Activated CD8-positive, alpha-beta T cell treated with anti-CD3 and anti-CD28 coated beads, Interleukin-2, amount 10 ng/mL, durations not matched to agents 7 days and 5 days (primary cell): Measurements from ENCODE around the gene HMGA1. TPM values are rescaled to one million over a fixed set of nuclear protein-coding genes. Genes with fewer than 3 reads are reported as not detected.
A peak's percentile ranks its signal among the peaks of the same experiment; 100 is the strongest.
"Not testable (repeated sequence)": the region's sequence is repeated elsewhere in the genome, so short reads cannot be mapped to it uniquely, and the experiment has no call there.

ENCODE experiments used
- ATAC-seq: fragments of 150-1000 bp; cut with Tn5 transposase; one replicate; pipeline ENCODE4 v1.10.0; 2021; ENCODE audit warnings: moderate library complexity
- CTCF ChIA-PET: fragments of 350-600 bp; sonication (Branson Sonifier 250); formaldehyde crosslinking; loops from one replicate; lab custom pipeline; 2021; ENCODE audit warnings: antibody characterized with exemption; lab: Charles Lee
- POLR2A ChIA-PET: fragments of 350-600 bp; sonication (Branson Sonifier 250); formaldehyde crosslinking; loops from one replicate; lab custom pipeline; 2021; ENCODE audit warnings: antibody characterized with exemption; lab: Charles Lee
- DNase-seq: peaks from one replicate; pipeline ENCODE4 v3.0.0-alpha.2; 2020
- H3K27ac Mint-ChIP-seq: one replicate; pipeline ENCODE4 v1.8.0; 2021; ENCODE audit warnings: mild to moderate bottlenecking, mixed read lengths
- H3K27me3 Mint-ChIP-seq: one replicate; pipeline ENCODE4 v1.8.0; 2021; ENCODE audit warnings: low read depth, mixed read lengths
- H3K36me3 Mint-ChIP-seq: one replicate; pipeline ENCODE4 v1.8.0; 2021; ENCODE audit warnings: low read depth, mixed read lengths
- H3K4me1 Mint-ChIP-seq: one replicate; pipeline ENCODE4 v1.8.0; 2021; ENCODE audit warnings: low read depth, mixed read lengths
- H3K4me3 Mint-ChIP-seq: one replicate; pipeline ENCODE4 v1.8.0; 2021; ENCODE audit warnings: mild to moderate bottlenecking, mixed read lengths
- H3K9me3 Mint-ChIP-seq: one replicate; pipeline ENCODE4 v1.8.0; 2022; ENCODE audit warnings: mixed read lengths; ENCODE audit not compliant: insufficient read depth
- total RNA-seq, 2 experiments: library from RNA; stranded (reverse); gene quantifications; one replicate each; pipeline ENCODE4 v1.2.3, GENCODE V29; 2021

HMGA1 gene
- total RNA-seq, 2 experiments from 2014 or later, result 300 to 308 TPM

DNA sequence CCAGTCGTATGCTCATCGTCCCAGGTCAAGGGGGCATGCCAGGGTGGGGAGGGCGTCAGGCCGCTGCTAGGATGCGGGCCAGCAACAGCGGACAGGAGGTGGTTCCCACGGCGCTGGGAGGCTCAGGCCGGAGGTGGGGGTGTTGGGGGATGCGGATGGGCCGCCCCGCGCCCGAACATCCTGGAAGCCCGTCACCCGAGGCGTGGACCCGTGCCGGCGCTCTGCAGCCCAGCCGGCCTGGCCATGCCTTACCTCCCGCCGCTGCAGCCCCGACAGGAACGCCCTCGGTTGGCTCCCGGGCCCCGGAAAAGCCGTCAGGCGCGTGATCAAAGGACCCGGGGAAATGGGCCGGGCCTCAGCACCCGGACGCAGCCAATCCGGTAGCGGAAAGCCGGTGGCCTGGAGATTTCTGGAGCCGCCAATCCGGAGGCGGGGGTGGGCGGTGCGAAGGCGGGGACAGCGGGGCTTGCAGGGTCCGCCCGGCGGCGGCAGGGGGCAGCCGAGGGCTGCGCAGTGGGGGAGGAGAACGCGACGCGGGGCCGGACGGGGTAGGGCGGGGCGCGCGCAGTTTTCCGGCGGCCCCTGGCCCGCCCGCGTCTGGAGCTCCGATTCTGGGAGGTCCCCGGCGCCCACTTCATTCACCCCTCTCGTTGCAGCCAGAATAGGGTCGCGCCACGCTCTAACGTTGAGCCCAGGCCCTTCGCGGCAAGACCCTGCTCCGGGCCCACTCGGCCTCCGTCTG, 12.2 kb downstream of the HMGA1 start, which contains the start of gene SMIM29:
Gene SMIM29, minus strand, starts transcription at position 280 of the 742 bp plus-strand sequence. CDS start 1,215 bp downstream, outside the sequence.
- CTCF ChIA-PET, result interaction anchor here (0.6 to 5.9 kb wide), 43 partner anchors 9 to 891 kb away, joined by 3 to 176 read pairs (median 4); partner anchors contain the start of genes BLTP3A, NUDT3 and RPS10
- H3K27me3 Mint-ChIP-seq, result peaks cover 11% of the 10 kb centered on the region
- POLR2A ChIA-PET, result interaction anchor here (0.6 to 2.5 kb wide), 8 partner anchors 12 to 176 kb away, joined by 3 to 23 read pairs (median 7); partner anchors contain the start of gene HMGA1
- H3K27ac Mint-ChIP-seq, result peak within 1 kb of the TSS; percentile 92
- ATAC-seq, result peak; percentile 92
- H3K4me1 Mint-ChIP-seq, result peaks cover 53% of the 10 kb centered on the region
- H3K36me3 Mint-ChIP-seq, result peaks cover 20% of the 10 kb centered on the region
- H3K4me3 Mint-ChIP-seq, result peak within 1 kb of the TSS; percentile 96
- DNase-seq, result peak; percentile 97
- no peaks in the 10 kb centered on the region for H3K9me3 Mint-ChIP-seq

DNA sequence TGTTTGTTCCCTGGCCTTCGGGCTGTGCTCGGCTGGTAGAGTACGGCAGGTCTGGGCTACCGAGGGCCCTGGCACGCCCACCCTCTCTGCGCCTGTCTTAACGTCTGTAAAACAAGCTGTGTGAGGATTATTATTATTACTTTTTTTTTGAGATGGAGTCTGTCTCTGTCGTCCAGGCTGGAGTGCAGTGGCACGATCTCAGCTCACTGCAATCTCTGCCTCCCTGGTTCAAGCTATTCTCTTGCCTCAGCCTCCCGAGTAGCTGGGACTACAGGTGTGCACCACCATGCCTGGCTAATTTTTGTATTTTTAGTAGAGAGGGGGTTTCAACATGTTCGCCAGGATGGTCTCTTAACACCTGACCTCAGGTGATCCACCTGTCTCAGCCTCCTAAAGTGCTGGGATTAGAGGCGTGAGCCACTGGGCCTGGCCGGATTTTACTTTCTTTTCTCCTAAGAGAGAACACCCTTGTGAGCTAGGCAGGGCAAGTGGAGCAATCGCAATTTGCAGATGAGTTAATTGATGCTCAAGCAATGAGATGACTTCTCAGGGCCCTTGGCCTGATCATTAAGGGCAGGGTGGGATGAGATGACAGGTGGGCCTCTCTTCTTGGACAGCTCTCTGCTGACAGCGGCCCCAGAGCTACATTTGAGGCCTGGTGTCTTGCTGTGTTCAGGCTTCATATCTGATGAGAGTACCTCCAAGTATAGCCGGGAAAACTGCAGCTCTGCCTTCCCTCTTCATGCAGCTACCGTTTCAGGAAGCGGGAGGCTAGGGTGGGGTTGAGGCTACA, 13.0 kb downstream of the HMGA1 start:
- CTCF ChIA-PET, result interaction anchor here (0.6 to 5.9 kb wide), 41 partner anchors 10 to 890 kb away, joined by 3 to 176 read pairs (median 4); partner anchors contain the start of genes BLTP3A, NUDT3 and RPS10
- peaks cover 48% of the 10 kb centered on the region for H3K4me1 Mint-ChIP-seq

DNA sequence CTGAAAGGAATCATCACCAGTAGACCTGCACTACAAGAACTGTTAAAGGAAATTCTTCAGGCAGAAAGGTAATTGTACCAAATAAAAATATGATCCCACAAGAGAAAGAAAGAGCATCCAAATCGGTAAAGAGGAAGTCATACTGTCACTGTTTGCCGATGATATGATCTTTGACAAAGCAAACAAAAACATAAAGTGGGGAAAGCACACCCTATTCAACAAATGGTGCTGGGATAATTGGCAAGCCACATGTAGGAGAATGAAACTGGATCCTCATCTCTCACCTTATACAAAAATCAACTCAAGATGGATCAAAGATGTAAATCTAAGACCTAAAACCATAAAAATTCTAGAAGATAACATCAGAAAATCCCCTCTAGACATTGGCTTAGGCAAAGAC, 15.7 kb downstream of the HMGA1 start:
- POLR2A ChIA-PET, H3K27ac Mint-ChIP-seq, ATAC-seq, H3K36me3 Mint-ChIP-seq, H3K9me3 Mint-ChIP-seq, DNase-seq, H3K4me3 Mint-ChIP-seq: not testable (repeated sequence)
- Mint-ChIP-seq H3K4me1 (peaks cover 28% of the 10 kb centered on the region), H3K27me3 (peaks cover 11% of the 10 kb centered on the region)
- CTCF ChIA-PET, result interaction anchor here (0.6 kb wide), 1 partner anchor 163 kb away, joined by 3 read pairs; no protein-coding TSS in a partner anchor

More for the DNA sequence above, 13.0 kb downstream of the HMGA1 start:
- Mint-ChIP-seq H3K27me3 (peaks cover 11% of the 10 kb centered on the region), H3K27ac (peak overlapping the region; percentile 92), H3K4me3 (peak overlapping the region; percentile 96), H3K36me3 (peaks cover 14% of the 10 kb centered on the region), H3K9me3 (no peaks in the 10 kb centered on the region)
- ATAC-seq (no peak), DNase-seq (no peak)
- POLR2A ChIA-PET, result interaction anchor here (0.7 to 2.5 kb wide), 7 partner anchors 13 to 175 kb away, joined by 4 to 23 read pairs (median 6); partner anchors contain the start of gene HMGA1

DNA sequence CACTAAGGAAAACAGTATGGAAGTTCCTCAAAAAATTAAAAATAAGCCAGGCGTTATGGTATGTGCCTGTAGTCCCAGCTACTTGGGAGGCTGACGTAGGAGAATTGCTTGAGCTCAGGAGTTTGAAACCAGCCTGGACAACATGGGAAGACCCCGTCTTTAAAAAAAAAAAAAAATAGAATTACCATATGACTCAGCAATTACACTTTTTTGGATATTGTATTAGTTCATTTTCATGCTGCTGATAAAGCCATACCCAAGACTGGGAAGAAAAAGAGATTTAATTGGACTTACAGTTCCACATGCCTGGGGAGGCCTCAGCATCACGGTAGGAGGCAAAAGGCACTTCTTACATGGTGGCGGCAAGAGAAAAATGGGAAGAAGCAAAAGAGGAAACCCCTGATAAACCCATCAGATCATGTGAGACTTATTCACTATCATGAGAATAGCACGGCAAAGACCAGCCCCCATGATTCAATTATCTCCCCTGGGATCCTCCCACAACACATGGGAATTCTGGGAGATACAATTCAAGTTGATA, 22.9 kb downstream of the HMGA1 start:
- Mint-ChIP-seq H3K27ac (no peak overlapping the region), H3K36me3 (no peaks in the 10 kb centered on the region), H3K9me3 (no peaks in the 10 kb centered on the region), H3K4me3 (no peak overlapping the region), H3K27me3 (peaks cover 2% of the 10 kb centered on the region), H3K4me1 (no peaks in the 10 kb centered on the region)
- DNase-seq, result no peak
- POLR2A ChIA-PET, result no interaction called here
- CTCF ChIA-PET, result interaction anchor here (0.9 to 1.2 kb wide), 2 partner anchors 10 to 201 kb away, joined by 3 to 4 read pairs; partner anchors contain the start of gene SMIM29
- ATAC-seq, result no peak

DNA sequence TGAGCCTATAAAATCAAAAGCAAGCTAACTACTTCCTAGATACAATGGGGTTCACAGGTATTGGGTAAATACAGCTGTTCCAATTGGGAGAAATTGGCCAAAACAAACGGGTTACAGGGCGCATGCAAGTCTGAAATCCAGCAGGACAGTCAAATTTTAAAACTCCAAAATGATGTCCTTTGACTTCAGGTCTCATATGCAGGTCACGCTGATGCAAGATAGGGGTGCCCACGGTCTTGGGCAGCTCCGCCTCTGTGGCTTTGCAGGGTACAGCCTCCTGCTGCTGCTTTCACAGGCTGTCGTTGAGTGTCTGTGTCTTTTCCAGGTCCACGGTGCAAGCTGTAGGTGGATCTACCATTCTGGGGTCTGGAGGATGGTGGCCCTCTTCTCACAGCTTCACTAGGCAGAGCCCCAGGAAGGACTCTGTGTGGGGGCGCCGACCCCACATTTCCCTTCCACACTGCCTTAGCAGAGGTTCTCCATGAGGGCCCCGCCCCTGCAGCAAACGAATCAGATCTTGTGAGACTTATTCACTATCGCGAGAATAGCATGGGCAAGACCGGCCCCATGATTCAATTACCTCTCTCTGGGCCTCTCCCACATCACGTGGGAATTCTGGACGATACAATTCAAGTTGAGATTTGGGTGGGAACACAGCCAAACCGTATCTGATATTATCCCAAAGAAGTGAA, 24.0 kb downstream of the HMGA1 start:
- CTCF ChIA-PET, result interaction anchor here (0.9 to 1.2 kb wide), 2 partner anchors 11 to 200 kb away, joined by 3 to 4 read pairs; partner anchors contain the start of gene SMIM29
- POLR2A ChIA-PET, result no interaction called here
- no peak for ATAC-seq

DNA sequence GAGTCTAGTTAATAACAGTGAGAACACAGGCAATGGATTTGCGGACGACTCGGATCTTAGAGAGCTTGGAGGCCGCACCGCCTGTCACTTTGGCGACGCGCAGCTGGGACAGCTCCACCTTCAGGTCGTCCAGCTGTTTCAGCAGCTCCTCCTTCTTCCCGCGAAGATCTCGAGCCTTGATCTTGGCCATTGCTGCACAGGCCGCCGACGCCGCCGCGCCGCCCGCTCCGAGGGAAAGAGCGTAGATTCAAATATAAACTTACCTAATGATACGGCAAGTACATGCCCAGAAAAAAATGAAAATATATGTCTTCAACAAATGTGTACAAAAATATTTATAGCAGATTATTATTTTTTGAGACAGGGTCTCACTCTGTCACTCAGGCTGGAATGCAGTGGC, 26.8 kb downstream of the HMGA1 start:
- H3K36me3 Mint-ChIP-seq, CTCF ChIA-PET, POLR2A ChIA-PET: not testable (repeated sequence)

More for the DNA sequence above, 24.0 kb downstream of the HMGA1 start:
- Mint-ChIP-seq H3K27me3 (peaks cover 2% of the 10 kb centered on the region), H3K4me3 (no peak overlapping the region), H3K9me3 (no peaks in the 10 kb centered on the region), H3K4me1 (no peaks in the 10 kb centered on the region), H3K36me3 (no peaks in the 10 kb centered on the region), H3K27ac (no peak overlapping the region)
- no peak for DNase-seq

DNA sequence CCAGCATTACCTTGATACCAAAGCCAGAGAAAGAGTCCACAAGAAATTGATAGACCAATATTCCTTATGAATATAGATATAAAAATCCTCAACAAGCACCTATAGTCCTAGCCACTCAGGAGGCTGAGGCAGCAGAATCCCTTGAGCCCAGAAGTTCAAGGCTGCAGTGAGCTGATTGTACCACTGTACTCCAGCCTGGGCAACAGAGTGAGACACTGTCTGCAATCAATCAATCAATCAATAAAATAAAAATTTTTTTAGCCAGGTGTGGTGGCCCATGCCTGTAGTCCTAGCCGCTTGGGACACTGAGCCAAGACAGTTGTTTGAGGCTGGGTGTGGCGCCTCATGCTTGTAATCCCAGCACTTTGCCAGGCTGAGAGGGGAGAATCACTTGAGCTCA, 31.1 kb downstream of the HMGA1 start:
- Mint-ChIP-seq H3K4me3 (no peak overlapping the region), H3K27me3 (no peaks in the 10 kb centered on the region), H3K27ac (no peak overlapping the region), H3K4me1 (peaks cover 11% of the 10 kb centered on the region), H3K9me3 (no peaks in the 10 kb centered on the region), H3K36me3 (no peaks in the 10 kb centered on the region)
- ATAC-seq (no peak), DNase-seq (no peak)
- ChIA-PET POLR2A (no interaction called here), CTCF (interaction anchor here (0.9 to 1.7 kb wide), 2 partner anchors 123 to 147 kb away, joined by 3 to 4 read pairs; no protein-coding TSS in a partner anchor)

More for the DNA sequence above, 26.8 kb downstream of the HMGA1 start:
- not testable (repeated sequence) for H3K4me3 Mint-ChIP-seq, H3K27ac Mint-ChIP-seq, H3K27me3 Mint-ChIP-seq, DNase-seq, H3K4me1 Mint-ChIP-seq, ATAC-seq, H3K9me3 Mint-ChIP-seq

DNA sequence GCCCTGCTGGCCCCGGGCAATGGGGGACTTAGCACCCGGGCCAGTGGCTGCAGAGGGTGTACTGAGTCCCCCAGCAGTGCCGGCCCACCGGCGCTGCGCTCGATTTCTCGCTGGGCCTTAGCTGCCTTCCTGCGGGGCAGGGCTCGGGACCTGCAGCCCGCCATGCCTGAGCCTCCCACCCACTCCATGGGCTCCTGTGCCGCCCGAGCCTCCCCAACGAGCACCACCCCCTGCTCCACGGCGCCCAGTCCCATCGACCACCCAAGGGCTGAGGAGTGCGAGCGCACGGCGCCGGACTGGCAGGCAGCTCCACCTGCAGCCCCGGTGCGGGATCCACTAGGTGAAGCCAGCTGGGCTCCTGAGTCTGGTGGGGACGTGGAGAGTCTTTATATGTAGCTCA, 32.5 kb downstream of the HMGA1 start:
- H3K9me3 Mint-ChIP-seq, H3K27me3 Mint-ChIP-seq, POLR2A ChIA-PET, H3K27ac Mint-ChIP-seq, H3K4me3 Mint-ChIP-seq, DNase-seq, H3K36me3 Mint-ChIP-seq, ATAC-seq: not testable (repeated sequence)
- peaks cover 14% of the 10 kb centered on the region for H3K4me1 Mint-ChIP-seq
- CTCF ChIA-PET, result interaction anchor here (1.4 kb wide), 1 partner anchor 20 kb away, joined by 6 read pairs; the partner anchor contains the start of gene SMIM29

DNA sequence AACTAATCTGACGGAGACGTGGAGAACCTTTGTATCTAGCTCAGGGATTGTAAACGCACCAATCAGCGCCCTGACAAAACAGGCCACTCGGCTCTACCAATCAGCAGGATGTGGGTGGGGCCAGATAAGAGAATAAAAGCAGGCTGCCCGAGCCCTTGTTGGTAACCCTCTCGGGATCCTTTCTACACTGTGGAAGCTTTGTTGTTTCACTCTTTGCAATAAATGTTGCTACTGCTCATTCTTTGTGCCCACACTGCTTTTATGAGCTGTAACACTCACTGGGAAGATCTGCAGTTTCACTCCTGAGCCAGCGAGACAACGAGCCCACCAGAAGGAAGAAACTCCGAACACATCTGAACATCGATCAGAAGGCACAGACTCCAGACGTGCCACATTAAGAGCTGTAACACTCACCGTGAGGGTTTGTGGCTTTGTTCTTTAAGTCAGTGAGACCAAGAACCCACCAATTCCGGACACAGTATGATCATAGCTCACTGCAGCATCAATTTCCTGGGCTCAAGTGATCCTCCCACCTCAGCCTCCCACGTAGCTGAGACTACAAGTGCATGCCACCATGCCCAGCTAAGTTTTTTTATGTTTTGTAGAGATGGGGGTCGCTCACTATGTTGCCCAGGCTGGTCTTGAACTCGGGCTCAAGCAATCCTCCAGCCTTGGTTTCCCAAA, 33.1 kb downstream of the HMGA1 start:
- Mint-ChIP-seq H3K27ac (peak overlapping the region; percentile 21), H3K4me1 (peaks cover 14% of the 10 kb centered on the region)
- POLR2A ChIA-PET, H3K4me3 Mint-ChIP-seq, ATAC-seq, H3K9me3 Mint-ChIP-seq, H3K36me3 Mint-ChIP-seq, H3K27me3 Mint-ChIP-seq: not testable (repeated sequence)
- CTCF ChIA-PET, result interaction anchor here (1.4 kb wide), 1 partner anchor 21 kb away, joined by 6 read pairs; the partner anchor contains the start of gene SMIM29
- peak; percentile 30 for DNase-seq
